Kidney tubule cell (primary cell): ENCODE results near the gene DNASE1L2.

Experiments
- DNase-seq: peaks from one replicate; pipeline ENCODE4 v3.0.0-alpha.2; 2018; ENCODE audit warnings: low spot score

DNASE1L2 gene

GRCh38 chr16:2226245-2226793 lies 9.9 kb upstream of the DNASE1L2 start:
- DNase-seq: peak; percentile 39

DNA sequence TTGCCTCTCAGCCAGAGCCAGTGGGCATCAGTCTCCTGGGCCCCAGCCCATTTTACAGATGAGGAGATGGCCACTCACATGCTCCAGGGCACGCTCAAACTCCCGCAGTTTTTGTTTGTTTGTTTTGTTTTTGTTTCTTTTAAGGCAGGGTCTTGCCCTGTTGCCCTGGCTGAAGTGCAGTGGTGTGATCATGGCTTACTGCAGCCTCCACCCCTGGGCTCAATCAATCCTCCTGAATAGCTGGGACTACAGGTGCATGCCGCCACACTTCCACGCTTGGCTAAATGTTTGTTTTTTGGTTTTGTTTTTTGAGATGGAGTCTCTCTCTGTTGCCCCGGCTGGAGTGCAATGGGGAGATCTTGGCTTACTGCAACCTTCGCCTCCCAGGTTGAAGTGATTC lies 9.3 kb upstream of the DNASE1L2 start:
- DNase-seq: no peak

DNA sequence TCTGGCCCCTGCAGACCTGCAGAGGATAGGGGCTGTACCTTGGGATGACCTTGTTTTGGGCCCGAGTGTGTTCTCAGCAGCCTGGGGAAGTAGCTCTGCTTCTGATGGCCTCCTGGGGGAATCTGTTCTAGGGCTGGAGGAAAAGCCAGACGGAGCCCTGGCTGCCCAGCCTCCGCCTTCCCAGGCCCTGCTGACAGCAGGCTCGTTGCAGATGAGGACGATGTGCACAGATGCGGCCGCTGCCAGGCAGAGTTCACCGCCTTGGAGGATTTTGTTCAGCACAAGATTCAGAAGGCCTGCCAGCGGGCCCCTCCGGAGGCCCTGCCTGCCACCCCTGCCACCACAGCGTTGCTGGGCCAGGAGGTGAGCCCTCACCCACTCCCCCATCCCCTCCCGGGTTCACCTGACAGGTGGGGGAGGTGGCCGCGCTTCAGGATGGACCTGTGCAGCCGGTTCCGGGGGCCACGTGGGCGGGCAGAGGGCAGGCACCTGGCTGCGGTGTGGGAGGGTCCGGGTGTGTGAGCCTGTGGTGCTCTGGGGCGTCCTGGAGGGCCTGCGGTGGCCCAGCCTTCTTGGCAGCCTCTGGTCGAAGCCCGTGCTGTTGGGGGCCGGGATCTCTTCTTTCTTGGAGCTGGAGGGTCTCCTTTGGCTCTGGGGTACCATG lies 8.0 kb upstream of the DNASE1L2 start:
- no peak for DNase-seq

DNA sequence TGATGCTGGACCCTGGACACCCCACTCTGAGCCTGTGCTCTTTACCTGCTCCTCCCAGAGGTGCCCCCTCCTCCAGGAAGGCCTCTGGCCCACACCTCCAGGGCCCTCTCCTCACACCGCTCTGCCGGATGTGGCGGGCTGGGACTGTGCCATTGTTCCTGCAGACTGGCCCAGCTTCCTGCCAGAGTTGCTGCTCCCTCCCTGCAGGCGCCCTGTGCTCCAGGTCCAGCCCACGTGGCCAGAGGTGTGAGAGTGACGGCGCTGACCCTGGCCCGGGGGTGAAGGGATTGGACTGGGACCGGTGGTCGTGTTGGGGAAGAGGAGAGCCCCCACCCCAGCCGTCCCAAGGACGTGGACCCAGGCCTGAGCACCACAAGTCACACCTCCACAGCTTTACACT lies 7.2 kb upstream of the DNASE1L2 start:
- DNase-seq: no peak

- DNase-seq: no peak
Measured at GRCh38 chr16:2229632-2230250, 6.5 kb upstream of the DNASE1L2 start.

DNA sequence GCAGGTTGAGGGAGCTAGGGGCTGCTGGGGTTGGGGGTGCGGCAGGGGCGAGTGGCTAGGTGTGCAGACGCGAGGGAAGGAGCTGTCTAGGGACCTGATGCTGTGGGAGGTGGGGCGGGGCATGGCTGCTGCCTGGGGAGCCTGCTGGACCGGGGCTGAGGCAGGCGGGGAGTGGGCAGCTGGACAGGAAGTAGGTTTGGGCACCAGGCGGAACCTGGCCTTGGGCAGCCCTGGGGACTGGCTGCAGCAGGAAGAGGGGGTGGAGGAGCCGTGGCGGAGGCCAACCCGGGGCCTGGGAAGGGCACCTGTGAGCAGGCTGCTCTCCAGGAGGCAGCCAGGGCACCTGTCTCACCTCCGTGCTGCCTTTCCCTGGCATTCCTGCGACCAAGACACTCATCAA lies 5.9 kb upstream of the DNASE1L2 start:
- DNase-seq: no peak

DNA sequence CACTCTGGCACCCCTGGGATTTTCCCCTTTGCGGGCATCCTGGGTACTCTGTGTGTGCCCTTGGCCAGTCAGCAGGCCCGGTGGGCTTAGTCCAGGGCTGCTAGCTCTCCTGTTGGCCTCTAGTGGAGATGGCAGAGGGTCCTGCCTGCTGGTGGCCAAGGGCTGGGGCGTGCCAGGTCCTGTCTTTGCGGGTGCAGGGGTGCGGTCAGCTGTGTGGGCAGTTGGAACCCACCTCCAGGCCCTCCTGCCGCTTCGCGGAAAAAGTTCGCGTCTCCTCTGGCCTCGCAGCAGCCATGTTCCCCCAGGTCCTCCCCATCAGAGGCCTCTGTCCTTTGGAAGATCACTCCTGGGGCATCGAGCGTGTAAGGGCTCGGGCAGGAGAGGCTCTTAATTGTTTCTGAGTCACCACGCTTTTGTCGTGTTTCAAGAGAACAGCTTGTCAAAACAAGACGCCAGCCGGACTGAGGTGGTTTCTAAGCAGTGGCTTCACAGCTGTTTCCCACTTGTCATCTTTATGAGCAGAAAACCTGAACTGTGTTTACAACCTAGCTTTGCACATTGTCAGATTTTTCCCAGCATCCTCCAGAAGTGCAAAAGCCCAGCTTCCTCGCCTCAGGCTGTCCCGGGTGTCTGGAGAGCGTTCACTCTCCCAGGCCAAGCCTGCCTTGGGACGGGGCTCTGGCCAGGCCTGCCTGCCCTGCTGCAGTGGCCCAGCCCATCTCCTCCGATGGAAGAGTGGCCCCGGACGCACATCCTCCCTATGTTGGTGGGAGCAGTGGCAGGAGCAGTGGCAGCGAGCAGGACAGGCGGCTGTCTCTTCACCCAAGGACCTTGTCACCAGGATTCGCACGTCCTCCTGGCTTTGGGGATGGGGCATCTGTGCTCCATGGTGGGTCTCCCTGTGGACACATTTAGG lies 5.0 kb upstream of the DNASE1L2 start:
- DNase-seq: no peak

DNA sequence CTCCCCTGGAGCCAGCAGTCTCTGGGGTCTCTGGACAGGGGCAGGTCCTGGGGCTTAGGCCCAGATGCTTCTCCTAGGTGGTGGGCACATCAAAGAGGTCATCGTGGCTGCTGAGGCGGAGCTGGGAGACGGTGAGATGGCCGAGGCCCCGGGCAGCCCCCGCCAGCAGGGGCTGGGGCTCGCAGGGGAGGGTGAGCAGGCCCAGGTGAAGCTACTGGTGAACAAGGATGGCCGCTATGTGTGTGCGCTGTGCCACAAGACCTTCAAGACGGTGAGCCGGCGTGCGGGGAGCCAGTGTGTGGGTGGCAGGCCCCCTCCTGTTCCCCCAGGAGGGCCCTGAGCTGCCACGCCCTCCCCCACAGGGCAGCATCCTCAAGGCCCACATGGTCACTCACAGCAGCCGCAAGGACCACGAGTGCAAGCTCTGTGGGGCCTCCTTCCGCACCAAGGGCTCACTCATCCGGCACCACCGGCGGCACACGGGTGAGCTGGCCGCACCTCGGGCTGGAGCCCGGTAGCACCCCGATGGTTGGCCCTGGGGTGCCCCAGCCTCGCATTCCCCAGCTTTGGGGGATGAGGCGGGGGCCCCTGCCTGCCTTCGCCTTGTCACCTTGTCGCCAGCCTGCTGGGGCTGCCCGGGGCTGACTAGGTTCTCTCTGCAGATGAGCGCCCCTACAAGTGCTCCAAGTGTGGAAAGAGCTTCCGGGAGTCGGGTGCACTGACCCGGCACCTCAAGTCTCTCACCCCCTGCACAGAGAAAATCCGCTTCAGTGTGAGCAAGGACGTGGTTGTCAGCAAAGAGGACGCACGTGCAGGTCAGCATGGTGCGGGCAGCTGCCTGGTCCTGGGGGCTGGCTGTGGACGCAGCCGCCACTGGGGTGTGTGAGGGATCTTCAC lies 3.9 kb upstream of the DNASE1L2 start:
- DNase-seq: no peak

- no peak for DNase-seq
Measured at GRCh38 chr16:2233046-2233775, 3.0 kb upstream of the DNASE1L2 start.

GRCh38 chr16:2233872-2234812 lies 2.1 kb upstream of the DNASE1L2 start:
- DNase-seq: no peak

- no peak for DNase-seq
Measured at GRCh38 chr16:2234813-2235170, 1.5 kb upstream of the DNASE1L2 start.

DNA sequence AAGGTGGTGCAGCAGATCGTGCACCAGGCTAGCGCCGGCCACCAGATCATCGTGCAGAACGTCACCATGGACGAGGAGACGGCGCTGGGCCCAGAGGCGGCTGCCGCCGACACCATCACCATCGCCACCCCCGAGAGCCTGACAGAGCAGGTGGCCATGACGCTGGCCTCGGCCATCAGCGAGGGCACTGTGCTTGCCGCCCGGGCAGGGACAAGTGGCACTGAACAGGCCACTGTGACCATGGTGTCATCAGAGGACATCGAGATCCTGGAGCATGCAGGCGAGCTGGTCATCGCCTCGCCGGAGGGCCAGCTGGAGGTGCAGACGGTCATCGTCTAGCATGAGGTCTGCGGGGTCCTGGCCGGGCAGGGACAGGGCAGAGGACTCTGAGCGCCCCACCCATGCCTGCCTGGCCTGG lies 1.0 kb upstream of the DNASE1L2 start:
- no peak for DNase-seq

GRCh38 chr16:2235695-2236336 lies 428 bp upstream of the DNASE1L2 start:
- DNase-seq: no peak

DNA sequence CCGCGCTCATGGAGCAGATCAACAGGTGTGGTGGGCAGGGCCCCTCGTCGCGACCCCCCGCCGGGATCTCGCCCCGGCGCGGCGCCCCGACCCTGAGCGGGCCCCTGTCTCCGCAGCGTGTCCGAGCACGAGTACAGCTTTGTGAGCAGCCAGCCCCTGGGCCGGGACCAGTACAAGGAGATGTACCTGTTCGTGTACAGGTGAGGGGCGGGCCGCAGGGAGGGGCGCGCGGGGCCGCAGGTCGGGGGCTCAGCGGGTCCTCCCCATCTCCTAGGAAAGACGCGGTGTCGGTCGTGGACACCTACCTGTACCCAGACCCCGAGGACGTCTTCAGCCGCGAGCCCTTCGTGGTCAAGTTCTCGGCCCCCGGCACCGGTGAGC lies 848 bp downstream of the DNASE1L2 start:
- DNase-seq: no peak

DNA sequence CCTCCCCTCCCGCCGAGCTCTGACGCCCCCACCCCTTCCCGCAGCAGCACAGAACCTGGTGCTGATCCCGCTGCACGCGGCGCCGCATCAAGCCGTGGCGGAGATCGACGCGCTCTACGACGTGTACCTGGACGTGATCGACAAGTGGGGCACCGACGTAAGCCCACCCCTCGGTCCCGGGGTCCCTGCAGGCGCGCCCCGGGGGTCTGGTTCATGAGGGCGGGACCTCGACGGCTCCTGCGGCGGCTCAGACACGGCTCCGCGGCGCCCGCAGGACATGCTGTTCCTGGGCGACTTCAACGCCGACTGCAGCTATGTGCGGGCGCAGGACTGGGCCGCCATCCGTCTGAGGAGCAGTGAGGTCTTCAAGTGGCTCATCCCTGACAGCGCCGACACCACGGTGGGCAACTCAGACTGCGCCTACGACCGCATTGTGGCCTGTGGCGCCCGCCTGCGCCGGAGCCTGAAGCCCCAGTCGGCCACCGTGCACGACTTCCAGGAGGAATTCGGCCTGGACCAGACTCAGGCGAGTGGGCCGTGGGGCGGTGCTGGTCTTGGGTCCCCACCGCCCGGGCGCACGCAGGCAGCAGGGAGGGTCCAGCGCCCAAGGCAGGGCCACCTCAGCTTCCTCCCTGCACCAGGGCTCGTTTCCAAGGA lies 1.4 kb downstream of the DNASE1L2 start:
- DNase-seq: no peak

- DNase-seq: no peak
Measured at GRCh38 chr16:2238150-2238837, 2.0 kb downstream of the DNASE1L2 start.

DNA sequence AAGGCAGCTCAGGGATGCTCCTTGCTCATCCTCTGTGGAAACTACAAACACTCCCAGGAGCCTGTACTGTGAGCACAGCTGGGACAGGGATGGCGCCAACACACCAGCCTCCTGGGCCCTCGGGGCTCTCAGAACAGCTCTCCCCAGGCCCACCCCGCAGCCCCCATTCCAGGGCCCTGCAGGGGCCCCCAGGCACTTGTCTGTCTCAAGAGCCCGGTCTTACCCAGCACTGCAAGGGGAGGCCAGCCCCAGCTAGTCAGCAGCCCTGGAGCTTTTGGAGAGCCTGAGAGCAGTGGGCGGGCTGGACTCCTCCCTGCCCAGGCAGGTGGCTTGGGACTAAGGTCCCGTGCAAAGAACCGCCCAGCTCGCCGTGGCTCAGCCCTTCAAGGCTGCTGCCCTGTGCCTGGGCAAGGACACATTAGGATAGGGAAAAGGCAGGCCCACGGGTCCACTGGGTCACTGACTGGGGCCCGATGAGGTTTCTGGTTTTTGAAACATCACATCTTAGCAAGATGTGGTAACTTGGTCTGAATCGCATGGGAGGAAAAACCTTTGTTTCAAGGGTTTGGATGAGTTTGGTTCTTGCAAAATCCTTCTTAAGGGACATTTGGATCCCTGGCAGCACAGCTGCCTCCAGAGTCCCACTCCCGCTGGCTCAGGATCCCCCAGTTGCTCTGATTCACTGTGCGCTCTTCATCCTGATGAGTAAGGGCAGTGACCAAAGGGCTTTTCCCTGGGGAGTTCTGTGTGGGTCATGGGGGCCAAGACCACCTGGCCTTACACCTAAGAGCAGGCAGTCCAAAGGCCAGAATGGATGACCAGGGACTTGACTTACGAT lies 2.8 kb downstream of the DNASE1L2 start:
- DNase-seq: no peak
